HepG2 (cell line): Measurements from ENCODE around the gene RTN4.

Source experiments
- AHR ChIP-seq: IDR thresholded peaks from 2 replicates; pipeline ENCODE4 v1.6.1; 2018; ENCODE audit warnings: missing genetic modification reagents, missing compliant biosample characterization
- KLF15 ChIP-seq: sonication (generic); formaldehyde crosslinking; IDR thresholded peaks from 2 replicates; pipeline ENCODE4 v1.8.1; 2023; ENCODE audit warnings: borderline replicate concordance, mild to moderate bottlenecking, inconsistent platforms, missing genetic modification reagents, mixed read lengths
- MAFK ChIP-seq, 2 experiments: IDR thresholded peaks in 1 of 2; conservative IDR thresholded peaks in 1 of 2; 2 replicates each; pipeline ENCODE4 v1.6.1; 2011; ENCODE audit warnings: improper control_type of control experiment in 2 of 2, low read length in 2 of 2
- NR2C2 ChIP-seq: sonication (generic); formaldehyde crosslinking; IDR thresholded peaks from 2 replicates; pipeline ENCODE4 v1.4.0; 2020; ENCODE audit warnings: missing genetic modification reagents, mild to moderate bottlenecking, moderate library complexity, borderline replicate concordance
- POLR2AphosphoS2 ChIP-seq: IDR thresholded peaks from 2 replicates; pipeline ENCODE4 v1.6.1; 2011; ENCODE audit warnings: low read depth, low read length, improper control_type of control experiment
- RAD21 ChIP-seq: fragments of 450-650 bp; formaldehyde crosslinking; IDR thresholded peaks from 2 replicates; pipeline ENCODE4 v1.5.0; 2020; ENCODE audit warnings: mild to moderate bottlenecking
- TF ChIP-seq, protein P1 (sequence below): sonication (generic); formaldehyde crosslinking; IDR thresholded peaks from 2 replicates; pipeline ENCODE4 v1.4.0; 2020; ENCODE audit warnings: mild to moderate bottlenecking, missing genetic modification reagents

DNA sequence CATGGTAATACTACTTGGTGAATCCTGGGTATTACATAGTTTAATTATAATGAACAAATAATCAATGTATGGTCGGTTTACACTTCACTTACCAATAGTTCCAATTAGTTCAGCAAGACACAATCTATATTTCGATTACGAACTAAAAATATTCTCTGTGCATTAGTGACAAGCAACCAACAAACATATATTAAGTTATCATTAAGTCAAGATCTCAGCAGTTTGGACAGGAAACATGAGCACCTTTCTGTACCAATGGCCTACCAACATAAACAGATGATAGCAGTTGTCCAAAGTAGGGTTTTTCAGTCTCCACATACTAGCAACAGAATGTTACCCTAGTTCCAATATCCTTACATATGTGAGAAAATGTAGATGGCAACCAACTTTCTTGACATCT is 32.8 kb downstream of the RTN4 start:
- no peak for TF ChIP-seq NR2C2 (CRISPR knock-in tag)
- no peak for TF ChIP-seq MAFK (conservative IDR thresholded peaks at IDR 0.05 in 1 of 2, IDR thresholded peaks at IDR 0.05 in 1 of 2; ENCODE audit: low read length in 2 of 2)
- TF ChIP-seq POLR2AphosphoS2: no peak
- no peak for TF ChIP-seq KLF15 (CRISPR knock-in tag)
- TF ChIP-seq, protein P1, sequence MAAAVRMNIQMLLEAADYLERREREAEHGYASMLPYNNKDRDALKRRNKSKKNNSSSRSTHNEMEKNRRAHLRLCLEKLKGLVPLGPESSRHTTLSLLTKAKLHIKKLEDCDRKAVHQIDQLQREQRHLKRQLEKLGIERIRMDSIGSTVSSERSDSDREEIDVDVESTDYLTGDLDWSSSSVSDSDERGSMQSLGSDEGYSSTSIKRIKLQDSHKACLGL: no peak
- no peak for TF ChIP-seq RAD21 (CRISPR knock-in tag)
- TF ChIP-seq AHR (CRISPR knock-in tag): no peak
